ENCODE data around the gene ERC2.

Gene ERC2

DNA sequence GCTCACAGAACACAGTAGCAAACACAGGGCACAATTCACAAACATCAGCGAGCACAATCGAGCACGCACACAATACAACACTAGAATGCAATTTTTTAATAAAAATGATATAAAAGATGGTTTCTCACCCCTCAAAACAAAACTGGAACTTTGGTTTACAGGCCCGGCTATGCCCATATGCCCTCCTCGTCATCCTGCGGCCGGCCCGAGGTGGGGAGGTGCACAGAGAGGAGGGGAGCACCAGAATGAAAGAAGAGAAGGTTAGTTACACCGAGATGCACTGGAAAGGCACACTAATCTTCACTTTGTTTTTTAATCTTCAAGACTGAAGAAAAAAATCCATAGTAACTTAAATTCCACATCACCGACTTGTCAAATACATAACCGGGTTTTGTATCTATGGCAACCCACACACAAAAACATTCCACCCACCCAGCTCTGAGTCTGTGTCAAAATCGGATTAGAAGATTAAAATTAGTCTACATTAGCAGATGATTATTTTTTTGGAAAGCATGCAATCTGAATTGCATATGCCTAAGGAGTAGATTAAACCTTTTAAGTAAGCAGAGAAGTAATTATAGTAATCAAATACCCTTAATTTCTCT lies 784.5 kb downstream of the ERC2 start:
- no peak overlapping the region for H3K27ac ChIP-seq (ENCODE audit: low read depth, low read length)
- no peaks in the 10 kb centered on the region for H4K20me1 ChIP-seq (ENCODE audit: low read depth, low read length)
- no peaks in the 10 kb centered on the region for H3K9me3 ChIP-seq (ENCODE audit: insufficient read depth, low read length)
- TF ChIP-seq EZH2phosphoT487 (conservative IDR thresholded peaks at IDR 0.05; ENCODE audit: low read length) = no peak
- TF ChIP-seq CTCF (IDR thresholded peaks at IDR 0.05; ENCODE audit: insufficient read depth, low read length, poor library complexity, severe bottlenecking) = no peak
- H3K4me3 ChIP-seq (ENCODE audit: insufficient read depth, low read length, poor library complexity, severe bottlenecking) = no peak overlapping the region
- no peaks in the 10 kb centered on the region for H3K9me2 ChIP-seq (replicated peaks; ENCODE audit: insufficient read depth, low read length)
- H3K36me3 ChIP-seq (ENCODE audit: low read length) = no peaks in the 10 kb centered on the region
- no peak overlapping the region for H3K9ac ChIP-seq (ENCODE audit: low read length)
- H3K27me3 ChIP-seq (ENCODE audit: low read length) = no peaks in the 10 kb centered on the region
- H3K4me2 ChIP-seq (ENCODE audit: low read depth, low read length, poor library complexity, severe bottlenecking) = no peak overlapping the region
- H3F3A ChIP-seq (ENCODE audit: insufficient read depth) = no peaks in the 10 kb centered on the region
- H3K79me2 ChIP-seq (ENCODE audit: insufficient read depth, low read length) = no peaks in the 10 kb centered on the region
- H2AFZ ChIP-seq (ENCODE audit: low read depth, low read length, severe bottlenecking) = no peak overlapping the region

DNA sequence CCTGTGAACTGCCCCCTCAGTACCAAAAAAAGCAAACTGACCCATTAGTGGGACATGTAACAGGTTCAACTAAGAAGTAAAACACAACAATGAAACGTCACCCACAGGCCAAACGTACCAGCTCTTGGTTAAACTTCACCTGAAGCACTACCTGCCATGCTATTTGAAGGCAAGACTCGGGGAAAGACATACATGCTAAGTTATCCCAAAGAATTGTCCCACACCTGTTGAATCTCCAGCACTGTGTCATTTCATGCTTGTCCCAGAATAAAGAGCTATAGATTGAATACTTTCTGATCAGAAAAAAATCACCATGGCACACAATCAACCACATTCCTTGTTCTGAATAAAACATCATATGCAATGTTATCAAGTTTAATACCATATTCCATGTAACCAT lies 785.8 kb downstream of the ERC2 start:
- Histone ChIP-seq H3K27ac (ENCODE audit: low read depth, low read length) (no peak overlapping the region), H3K9me3 (ENCODE audit: insufficient read depth, low read length) (no peaks in the 10 kb centered on the region), H3K4me2 (ENCODE audit: low read depth, low read length, poor library complexity, severe bottlenecking) (no peak overlapping the region), H3F3A (ENCODE audit: insufficient read depth) (no peaks in the 10 kb centered on the region), H3K9me2 (replicated peaks; ENCODE audit: insufficient read depth, low read length) (no peaks in the 10 kb centered on the region), H3K9ac (ENCODE audit: low read length) (no peak overlapping the region), H3K36me3 (ENCODE audit: low read length) (no peaks in the 10 kb centered on the region), H3K27me3 (ENCODE audit: low read length) (no peaks in the 10 kb centered on the region), H4K20me1 (ENCODE audit: low read depth, low read length) (no peaks in the 10 kb centered on the region), H3K79me2 (ENCODE audit: insufficient read depth, low read length) (no peaks in the 10 kb centered on the region), H2AFZ (ENCODE audit: low read depth, low read length, severe bottlenecking) (no peak overlapping the region), H3K4me3 (ENCODE audit: insufficient read depth, low read length, poor library complexity, severe bottlenecking) (no peak overlapping the region)
- TF ChIP-seq CTCF (IDR thresholded peaks at IDR 0.05; ENCODE audit: insufficient read depth, low read length, poor library complexity, severe bottlenecking) (no peak), EZH2phosphoT487 (conservative IDR thresholded peaks at IDR 0.05; ENCODE audit: low read length) (no peak)

GRCh38 chr3:55678546-55679216 lies 789.6 kb downstream of the ERC2 start:
- TF ChIP-seq CTCF (IDR thresholded peaks at IDR 0.05; ENCODE audit: insufficient read depth, low read length, poor library complexity, severe bottlenecking) = no peak
- no peak for TF ChIP-seq EZH2phosphoT487 (conservative IDR thresholded peaks at IDR 0.05; ENCODE audit: low read length)

More at GRCh38 chr3:55678546-55679216, 789.6 kb downstream of the ERC2 start:
- Histone ChIP-seq H3K9me3 (ENCODE audit: insufficient read depth, low read length) (no peaks in the 10 kb centered on the region), H4K20me1 (ENCODE audit: low read depth, low read length) (no peaks in the 10 kb centered on the region), H3K27me3 (ENCODE audit: low read length) (no peaks in the 10 kb centered on the region), H3F3A (ENCODE audit: insufficient read depth) (no peaks in the 10 kb centered on the region), H3K9me2 (replicated peaks; ENCODE audit: insufficient read depth, low read length) (no peaks in the 10 kb centered on the region), H2AFZ (ENCODE audit: low read depth, low read length, severe bottlenecking) (no peak overlapping the region), H3K27ac (ENCODE audit: low read depth, low read length) (no peak overlapping the region), H3K9ac (ENCODE audit: low read length) (no peak overlapping the region), H3K4me3 (ENCODE audit: insufficient read depth, low read length, poor library complexity, severe bottlenecking) (no peak overlapping the region), H3K79me2 (ENCODE audit: insufficient read depth, low read length) (no peaks in the 10 kb centered on the region), H3K36me3 (ENCODE audit: low read length) (no peaks in the 10 kb centered on the region), H3K4me2 (ENCODE audit: low read depth, low read length, poor library complexity, severe bottlenecking) (no peak overlapping the region)

Data from SU-DHL-6 (cell line).